COLO668 (cell line): ENCODE data around the gene TMEM221.
A peak's percentile ranks its signal among the peaks of the same experiment; 100 is the strongest.

Source experiments
- DNase-seq: peaks from one replicate; lab custom pipeline; 2025; ENCODE audit not compliant: unreplicated experiment; lab: John Stamatoyannopoulos, UW

TMEM221 gene

DNA sequence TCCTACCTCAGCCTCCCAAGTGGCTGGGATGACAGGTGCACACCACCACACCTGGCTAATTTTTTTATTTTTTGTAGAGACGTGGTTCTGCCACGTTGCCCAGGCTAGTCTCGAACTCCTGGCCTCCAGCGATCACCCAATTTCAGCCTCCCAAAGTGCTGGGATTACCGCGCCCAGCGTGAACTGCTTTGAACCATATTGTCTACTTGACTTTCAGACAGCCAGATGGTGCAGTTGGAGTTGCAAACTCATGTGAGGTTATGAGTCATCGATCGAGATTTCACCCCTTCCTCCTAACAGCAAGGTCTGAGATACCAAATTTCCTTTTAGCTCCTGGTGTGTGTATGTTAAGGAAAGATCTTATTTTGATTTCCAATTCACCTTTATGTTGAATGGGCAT lies 24.6 kb upstream of the TMEM221 start:
- no peak for DNase-seq

DNA sequence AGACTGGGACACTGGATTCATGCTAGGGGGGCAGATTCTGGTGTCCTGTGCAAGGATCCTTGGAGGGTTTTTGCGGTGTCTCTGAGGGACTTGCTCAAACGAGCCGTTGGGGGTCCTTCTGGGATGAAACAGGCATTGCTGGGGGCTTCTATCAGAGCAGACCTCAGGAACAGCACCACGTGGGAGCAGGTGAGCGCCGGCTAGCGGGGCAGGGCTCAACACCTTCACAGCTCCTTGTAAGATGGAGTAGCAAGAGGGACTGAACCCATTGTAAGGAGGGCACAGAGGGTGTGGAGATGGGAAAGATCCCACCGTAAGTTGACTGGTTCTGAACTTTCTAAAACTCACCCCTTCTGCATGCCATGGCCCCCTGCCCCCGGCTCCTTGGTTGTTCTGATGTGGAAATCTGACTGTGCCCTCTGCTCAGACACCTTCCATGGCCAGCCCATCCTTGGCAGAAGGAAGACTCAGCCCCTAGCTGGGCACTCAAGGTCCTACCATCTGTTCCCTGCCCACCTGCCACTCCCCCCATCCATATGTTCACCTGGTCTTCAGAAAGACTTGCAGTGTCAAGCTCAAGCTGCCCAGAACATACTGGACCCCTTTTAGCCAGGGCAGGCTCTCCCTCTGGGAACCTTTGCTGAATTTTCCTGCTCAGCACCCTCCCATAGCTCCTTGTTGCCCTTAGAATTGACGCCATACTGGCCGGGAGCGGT lies 23.1 kb upstream of the TMEM221 start:
- DNase-seq: no peak

DNA sequence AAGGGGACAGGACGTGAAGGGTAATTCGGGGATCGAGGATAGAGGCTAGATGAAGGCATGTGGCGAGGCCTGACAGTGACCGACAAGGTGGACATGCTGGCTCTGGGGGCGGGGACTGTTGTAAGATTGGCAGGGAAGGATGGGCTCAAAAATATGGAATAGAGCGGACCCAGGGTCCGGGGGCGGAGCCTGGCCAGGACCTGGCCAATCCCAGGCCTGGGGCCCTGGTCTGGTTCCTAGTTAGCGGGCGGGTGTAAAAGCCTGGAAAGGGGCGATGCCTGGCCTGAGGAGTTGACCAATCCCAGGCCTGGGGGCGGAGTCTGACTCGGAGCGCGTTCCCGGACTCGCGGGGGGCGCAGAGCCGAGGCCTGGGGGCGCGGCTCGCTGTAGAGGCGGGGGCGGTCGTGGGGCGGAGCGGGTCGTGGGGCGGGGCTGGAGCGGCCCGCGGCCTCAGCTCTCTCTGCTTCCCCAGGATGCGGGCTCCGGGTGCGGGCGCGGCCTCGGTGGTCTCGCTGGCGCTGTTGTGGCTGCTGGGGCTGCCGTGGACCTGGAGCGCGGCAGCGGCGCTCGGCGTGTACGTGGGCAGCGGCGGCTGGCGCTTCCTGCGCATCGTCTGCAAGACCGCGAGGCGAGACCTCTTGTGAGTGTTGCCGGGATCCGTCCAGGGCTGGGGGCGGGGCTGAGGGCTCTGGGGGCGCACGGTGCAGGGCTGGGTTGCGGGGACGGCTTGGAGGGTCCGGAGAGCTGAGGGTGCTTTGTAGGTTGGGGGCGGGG lies 21.8 kb upstream of the TMEM221 start, which contains the start of gene SLC27A1:
Gene SLC27A1 (plus strand): TSS at position 457 of the 774 bp plus-strand sequence. CDS start 17 bp downstream, at position 474.
- peak; percentile 93 for DNase-seq

DNA sequence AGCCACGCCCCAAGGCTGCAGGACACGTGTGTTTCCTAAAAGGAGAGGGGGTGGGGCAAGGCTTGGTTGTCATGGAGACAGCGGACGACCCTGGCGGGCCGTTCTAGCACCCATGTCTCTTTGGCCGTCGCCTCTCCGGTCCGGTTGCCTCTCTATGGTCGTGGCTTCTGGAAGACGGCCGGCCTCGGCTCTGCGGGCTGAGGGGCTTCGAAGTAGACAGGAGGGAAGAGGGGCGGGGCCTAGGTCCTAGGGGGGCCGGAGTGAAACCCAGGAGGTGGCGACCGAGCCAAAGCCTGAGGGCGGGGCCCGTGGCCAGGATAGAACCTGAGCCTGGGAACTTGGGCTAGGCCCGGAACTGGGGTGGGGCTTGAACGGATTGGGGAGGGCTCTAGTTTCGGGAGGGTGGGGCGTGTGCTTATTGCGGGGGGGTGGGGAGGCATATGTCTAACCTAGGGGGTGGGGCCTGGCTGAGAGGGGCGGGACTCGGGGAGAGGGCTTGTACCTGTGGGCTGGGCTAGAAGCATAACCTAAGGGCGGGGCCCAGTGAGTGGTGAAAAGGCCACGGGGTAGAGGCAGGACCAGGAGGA lies 21.1 kb upstream of the TMEM221 start:
- peak; percentile 82 for DNase-seq

DNA sequence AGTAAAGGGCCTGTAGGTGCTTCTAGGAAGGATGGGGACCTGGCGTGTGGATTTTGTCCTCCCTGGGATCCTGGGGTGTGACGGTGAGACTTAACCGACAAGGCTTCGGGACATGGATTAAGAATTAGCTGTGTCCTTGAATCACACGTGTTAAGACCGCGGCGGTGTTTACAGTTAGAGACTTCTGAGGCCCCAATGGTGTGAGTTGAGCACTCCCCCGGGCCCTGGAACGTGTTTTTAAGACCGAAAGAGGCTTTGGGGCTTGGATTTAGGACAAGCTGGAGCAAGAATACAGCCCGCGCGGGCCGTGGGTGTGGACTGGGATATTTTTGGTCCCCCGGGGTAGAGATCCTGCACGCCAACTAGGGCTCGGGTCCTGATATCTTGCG lies 20.6 kb upstream of the TMEM221 start:
- no peak for DNase-seq

DNA sequence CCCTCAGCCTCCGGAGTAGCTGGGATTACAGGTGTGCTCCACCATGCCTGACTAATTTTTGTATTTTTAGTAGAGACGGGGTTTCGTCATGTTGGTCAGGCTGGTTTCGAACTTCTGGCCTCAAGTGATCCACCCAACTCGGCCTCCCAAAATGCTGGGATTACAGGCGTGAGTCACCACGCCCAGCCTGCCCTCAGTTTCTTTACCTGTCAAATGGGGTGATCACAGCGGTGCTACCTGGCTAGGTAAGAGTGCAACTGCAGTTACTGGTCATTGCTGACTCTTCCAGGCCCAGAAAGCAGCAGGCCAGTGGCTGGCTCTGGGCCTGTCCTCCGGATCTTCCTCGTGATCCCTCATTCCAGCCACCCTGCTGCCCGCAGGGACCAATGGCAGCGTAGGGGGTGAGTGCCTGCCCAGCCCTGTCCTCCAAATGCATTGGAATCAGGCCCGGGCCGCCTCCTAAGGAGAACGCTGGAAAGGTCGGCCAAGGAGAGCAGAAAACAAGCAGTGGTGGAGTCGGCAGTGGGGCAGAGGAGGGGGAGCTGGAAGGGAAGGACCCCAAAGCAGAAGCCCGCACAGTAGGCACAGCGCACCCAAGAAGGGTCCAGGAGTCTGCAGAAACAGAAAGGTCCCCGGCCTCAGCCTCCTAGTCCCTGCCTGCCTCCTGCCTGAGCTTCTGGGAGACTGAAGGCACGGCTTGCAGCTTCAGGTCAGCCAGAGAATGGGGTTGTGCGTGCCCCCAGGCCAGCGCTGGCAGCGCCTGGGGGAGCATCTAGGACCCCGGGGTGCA lies 20.0 kb upstream of the TMEM221 start:
- no peak for DNase-seq

DNA sequence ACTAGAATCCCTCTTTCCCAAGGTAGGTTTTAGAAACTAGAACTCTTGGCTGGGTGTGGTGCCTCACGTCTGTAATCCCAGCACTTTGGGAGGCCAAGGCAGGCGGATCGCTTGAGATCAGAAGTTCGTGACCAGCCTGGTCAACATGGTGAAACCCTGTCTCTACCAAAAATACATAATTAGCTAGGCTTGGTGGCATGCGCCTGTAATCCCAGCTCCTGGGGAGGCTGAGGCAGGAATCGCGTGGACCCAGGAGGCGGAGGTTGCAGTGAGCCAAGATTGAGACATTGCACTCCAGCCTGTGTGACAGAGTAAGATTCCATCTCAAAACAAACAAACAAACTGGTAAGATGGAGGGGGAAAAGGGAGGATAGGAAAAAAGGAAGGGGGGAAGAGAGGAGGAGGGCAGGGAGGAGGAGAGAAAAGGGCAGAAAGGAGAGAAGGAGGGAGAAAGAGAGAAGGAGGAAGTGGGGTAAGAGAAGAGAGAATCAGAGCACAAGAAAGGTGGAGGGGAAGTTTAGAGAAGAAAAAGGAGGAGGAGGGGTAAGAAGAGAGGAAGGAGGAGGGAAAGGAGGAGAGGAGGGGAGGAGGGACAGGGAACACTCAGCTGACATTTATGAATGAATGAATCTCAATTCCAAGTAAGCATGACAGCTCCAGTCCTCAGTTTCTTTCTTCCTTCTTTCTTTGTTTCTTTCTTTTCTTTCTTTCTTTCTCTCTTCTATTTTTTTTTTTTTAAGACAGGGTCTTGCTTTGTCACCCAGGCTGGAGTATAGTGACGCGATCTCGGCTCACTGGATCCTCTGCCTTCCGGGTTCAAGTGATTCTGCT lies 19.2 kb upstream of the TMEM221 start:
- no peak for DNase-seq

DNA sequence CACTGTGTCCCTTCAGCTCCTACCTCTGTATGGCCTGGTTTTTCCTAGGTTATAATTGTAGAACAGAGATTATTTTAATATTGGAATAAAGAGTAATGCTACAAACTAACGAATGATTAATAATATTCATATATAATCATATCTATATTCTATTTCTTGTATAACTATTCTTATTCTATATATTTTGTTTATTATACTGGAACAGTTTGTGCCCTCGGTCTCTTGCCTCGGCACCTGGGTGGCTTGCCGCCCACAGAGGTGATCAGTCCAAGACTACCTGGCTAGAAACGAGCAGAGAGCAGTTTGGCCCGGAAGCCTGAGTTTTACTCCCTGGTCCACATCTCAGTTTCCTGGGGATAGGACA lies 18.0 kb upstream of the TMEM221 start:
- no peak for DNase-seq

DNA sequence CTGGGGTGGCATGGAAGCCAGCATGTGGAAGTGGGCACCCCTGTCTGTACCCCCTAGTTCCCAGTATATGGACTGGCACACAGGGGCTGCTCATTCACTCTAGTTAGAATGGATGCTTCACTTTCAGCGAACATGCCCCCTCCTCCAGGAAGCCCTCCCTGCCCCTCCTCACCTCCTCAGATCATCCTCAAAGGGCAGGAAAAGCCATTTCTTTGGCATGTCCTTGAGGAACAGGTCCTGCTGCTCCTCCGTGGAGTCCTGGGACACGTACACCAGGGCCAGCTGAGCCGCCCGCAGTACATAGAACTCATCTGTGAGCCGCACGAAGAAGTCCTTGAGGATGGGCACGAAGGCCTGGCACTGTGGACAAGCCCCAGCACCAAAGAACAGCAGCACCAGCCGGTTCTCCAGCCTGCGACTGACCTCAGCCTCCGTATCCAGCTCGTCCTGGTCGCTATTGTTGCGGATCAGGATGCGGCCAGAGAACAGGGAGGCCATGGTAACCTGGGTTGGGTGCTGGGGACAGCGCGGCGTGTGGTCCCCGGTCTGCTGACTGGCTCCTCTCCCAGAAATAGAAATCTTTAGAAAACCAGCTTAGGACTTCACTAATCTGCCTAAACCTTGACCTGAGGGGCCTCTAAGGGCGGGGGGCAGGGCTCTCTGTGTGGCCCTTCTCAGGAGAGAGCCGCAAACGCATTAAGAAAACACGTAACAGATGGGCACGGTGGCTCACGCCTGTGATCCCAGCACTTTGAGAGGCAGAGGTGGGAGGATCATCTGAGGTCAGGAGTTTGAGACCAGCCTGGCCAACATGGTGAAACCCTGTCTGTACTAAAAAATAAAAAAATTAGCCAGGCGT lies 12.1 kb upstream of the TMEM221 start, which contains the start of gene NXNL1:
Gene NXNL1 (minus strand): TSS at position 555 of the 859 bp plus-strand sequence. CDS start 57 bp downstream, at position 498.
- DNase-seq: no peak

DNA sequence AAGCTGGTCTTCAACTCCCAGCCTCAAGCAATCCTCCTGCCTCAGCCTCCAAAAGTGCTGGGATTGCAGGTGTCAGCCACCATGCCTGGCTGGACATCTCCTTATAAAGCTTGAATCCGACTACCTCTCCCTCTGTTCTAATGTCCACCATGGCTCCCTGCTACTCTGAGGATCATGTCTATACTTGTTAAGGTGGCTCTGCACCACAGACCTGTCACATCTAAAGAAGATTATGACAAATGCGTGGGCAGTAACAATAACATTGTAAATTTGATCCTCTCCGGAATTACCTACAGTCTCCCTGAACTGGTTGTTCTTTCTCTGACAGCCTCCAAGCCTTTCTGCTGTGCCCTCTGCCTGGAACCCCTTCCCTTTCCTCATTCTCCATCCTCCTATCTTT lies 10.5 kb upstream of the TMEM221 start:
- no peak for DNase-seq

DNA sequence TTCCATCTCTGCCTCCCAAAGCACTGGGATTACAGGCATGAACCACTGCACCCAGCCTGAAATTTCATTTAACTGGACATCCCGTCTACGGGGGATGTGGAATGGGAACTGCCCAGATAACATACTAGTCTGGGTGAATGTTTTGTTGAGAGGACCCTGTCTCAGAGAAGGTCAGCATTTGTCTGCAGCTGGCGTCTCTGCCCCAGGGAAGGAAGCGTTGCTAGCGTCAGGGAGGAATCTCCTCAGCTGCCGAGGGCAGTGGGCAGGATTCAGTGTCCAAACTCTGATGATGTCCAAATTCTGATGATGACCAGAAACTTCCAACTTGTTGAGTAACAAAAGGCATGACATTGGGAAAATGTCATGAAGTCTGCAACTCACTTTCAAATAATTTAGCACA lies 9.1 kb upstream of the TMEM221 start:
- no peak for DNase-seq

DNA sequence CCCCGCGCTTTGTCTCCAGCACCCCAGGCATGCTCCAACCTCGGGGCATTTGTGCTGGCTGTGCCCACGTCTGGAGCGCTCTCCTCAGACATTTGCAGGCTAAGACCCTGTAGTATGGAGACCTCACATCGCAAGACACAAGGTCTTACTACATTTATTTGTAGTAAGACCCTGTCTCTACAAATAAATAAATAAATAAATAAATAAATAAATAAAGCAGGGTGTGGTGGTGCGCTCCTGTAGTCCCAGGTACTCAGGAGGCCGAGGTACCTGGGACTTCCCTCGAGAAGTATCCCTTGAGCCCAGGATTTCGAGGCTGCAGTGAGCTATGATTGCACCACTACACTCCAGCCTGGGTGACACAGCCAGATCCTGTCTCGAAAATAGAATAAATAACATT lies 7.7 kb upstream of the TMEM221 start:
- DNase-seq: no peak

DNA sequence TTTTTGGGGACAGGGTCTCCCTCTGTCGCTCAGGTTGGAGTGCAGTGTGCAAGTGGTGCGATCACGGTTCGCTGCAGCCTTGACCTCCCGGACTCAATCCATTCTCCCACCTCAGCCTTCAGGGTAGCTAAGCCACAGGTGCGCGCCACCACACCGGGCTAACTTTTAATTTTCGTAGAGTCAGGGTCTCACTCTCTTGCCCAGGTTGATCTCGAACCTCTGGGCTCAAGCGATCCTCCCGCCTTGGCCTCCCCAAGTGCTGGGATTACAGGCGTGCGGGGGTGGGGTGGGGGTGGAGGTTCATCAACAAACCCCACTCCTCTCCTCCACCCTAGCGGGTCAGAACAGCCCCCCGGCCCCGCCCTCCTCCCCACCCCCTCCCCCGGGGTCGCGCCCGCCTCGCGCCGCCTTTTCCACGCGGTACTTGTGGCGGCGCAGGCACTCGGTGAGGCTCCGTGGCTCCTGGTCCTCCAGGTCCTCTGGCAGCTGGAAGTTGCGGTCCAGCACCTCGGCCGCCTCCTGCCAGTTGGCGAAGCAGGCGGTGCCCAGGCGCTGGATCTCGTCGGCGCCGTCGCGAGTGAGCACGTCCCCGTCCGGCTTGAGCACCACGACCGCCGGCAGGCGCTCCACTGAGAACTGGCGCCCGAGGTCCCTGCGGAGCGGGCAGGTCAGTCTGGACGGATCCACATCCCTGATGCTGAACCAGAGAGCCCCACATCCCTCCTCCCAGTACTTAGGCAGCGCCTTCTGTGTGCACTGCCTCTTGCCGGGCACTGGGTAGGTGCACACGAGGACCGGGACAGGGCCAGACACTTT lies 7.0 kb upstream of the TMEM221 start:
- peak; percentile 6 for DNase-seq

DNA sequence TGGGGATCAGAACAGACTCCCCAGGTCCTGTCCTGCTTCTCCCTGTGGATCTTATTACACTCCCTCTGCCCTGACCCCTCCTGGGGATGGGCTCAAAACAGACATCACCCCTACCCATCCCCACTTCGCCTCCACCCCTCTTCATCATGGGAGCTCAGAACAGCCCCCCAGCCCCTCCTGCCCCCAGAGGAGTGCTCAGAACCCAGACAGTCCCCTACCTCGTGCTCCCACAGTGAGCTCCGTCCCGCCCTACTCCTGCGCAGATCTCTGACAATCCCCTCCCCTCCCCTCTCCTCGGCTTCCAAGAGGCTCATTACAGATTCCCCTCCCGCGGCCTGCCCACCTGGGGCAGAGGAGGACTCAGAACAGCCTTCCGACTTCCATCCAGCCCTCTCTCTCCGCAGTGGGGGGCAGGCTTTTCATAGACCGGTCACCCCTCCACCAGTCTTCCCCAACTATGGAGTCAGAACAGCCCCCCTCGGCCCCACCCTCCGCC lies 6.2 kb upstream of the TMEM221 start:
- no peak for DNase-seq

DNA sequence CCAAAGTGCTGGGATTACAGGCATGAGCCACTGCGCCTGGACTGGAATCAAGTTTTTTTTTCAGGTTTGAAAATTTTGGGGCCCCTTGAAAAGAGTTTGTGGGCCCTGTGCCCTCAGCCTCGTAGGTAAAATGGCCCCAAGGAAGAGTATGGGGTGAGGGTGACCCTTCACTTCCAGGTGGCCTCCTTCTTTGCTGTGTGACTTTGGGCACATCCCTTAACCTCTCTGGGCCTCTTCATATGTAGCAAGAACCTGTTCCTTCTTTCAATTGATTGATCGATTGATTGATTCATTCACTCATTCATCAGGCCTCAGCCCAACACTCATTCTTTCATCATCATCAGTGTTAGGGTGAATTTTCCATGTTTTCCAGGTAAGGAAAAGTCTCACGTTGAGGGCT lies 3.4 kb upstream of the TMEM221 start:
- DNase-seq: no peak

DNA sequence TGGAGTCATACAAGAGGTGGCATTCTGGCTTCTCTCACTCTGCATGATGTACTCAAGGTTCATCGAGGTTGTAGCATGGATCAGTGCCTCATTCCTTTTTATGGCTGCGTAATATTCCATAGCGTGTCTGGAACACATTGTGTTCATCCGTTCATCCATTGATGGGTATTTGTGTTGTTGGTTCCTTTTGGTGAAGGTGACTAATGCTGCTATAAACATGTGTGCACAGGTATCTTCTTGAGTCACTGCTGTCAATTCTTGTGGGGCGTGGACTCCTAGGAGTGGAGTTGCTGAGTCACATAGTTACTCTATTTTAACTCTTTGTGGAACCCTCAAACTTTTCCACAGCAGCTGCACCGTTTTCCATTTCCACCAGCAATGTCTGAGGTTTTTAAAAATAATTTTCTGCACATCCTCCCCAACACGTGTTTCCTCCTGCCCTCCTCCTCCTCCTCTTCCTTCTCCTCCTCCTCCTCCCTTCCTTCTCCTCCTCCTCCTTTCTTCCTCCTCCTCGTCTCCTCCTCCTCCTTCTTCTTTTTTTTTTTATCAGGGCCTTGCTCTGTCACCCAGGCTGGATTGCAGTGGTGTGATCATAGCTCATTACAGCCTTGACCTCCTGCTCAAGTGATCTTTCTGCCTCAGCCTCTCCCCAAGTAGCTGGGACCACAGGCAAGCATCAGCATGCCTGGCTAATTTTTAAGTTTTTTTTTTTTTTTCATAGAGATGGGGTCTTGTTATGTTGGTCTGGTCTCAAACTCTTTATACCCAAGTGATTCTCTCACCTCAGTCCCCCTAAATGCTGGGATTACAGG lies 2.0 kb upstream of the TMEM221 start:
- DNase-seq: no peak

DNA sequence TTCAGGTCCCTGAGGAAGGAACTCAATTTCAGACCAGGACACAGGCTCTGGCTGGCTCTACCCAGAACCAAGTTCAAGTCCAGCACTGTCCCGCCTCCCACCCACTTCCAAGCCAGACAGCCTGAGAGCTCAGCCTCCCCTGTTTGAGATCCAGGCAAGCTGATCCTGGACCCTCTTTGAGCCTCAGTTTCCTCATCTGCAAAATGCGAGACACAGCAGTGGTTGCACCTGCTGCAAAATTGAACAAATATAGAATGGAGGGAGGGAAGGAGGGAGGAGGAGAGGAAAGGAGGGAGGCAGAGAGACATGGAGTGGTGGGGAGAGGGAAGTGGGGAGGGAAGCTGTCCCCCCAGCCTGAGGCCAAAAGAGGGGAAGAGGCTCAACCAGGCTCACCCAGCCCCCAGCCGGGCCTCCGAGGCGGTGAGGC lies 751 bp downstream of the TMEM221 start:
- no peak for DNase-seq
